Measurements from ENCODE around the gene CBY1. TPM values are rescaled to one million over a fixed set of nuclear protein-coding genes. Genes with fewer than 3 reads are reported as not detected.

CBY1 gene
- total and polyA plus RNA-seq, 9 of the 15 experiments (the other 6 are each of a cell fraction or from before 2014, with no cell fraction given), result 5.7 to 19.7 (median 10.8) TPM

DNA sequence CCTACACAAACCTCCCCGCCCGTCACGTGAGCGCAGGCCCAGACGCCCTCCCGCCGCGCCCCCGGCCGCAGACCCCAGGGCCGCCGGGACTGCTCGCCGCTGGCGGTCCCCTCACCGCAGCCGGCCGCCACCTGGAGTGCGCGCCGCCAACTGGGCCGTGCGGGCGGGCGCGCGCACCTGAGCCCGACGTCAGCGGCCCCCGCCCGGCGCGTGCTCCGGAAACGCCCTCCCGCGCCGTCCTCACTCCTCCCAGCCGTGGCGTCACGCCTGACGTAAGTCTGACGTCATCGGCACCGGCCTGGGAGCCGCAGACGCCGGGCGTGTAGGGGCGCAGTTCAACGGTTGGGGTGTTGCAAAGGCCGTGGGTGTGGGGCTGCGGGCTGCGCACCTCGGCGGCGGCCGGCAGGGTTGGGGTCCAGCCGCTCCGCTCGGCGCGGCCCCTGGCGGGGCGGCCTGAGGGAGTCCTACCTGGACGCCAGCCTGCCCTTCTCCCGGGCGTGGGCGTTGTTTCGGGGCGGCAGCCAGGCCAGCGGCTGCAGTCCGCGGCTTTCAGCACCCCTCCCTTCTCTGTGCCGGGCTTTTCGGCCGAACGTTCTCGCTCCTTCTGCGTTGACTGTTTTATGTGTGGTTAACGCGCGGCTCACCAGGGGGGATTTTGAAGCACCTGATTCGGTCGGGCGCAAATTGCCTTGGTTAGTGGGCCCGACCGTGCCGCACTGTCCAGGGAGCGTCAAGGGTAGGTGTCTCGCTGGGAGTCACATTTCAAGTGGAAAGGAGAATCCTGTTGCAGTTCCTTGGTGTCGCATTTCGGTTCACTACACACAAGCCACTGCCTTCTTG, 44.6 kb downstream of the CBY1 start, which contains the start of gene JOSD1 (continued):
- TF ChIP-seq, protein P1, sequence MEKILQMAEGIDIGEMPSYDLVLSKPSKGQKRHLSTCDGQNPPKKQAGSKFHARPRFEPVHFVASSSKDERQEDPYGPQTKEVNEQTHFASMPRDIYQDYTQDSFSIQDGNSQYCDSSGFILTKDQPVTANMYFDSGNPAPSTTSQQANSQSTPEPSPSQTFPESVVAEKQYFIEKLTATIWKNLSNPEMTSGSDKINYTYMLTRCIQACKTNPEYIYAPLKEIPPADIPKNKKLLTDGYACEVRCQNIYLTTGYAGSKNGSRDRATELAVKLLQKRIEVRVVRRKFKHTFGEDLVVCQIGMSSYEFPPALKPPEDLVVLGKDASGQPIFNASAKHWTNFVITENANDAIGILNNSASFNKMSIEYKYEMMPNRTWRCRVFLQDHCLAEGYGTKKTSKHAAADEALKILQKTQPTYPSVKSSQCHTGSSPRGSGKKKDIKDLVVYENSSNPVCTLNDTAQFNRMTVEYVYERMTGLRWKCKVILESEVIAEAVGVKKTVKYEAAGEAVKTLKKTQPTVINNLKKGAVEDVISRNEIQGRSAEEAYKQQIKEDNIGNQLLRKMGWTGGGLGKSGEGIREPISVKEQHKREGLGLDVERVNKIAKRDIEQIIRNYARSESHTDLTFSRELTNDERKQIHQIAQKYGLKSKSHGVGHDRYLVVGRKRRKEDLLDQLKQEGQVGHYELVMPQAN (IDR thresholded peaks at IDR 0.05; ENCODE audit: borderline replicate concordance), result no peak
- TF ChIP-seq DDX20 (tag; IDR thresholded peaks at IDR 0.05; ENCODE audit: low read depth), result no peak
- TF ChIP-seq RUNX1 (IDR thresholded peaks at IDR 0.05; ENCODE audit: low read depth), result no peak
- TF ChIP-seq STAT5A (IDR thresholded peaks at IDR 0.05; ENCODE audit: borderline replicate concordance, low read length), result no peak
- 0 out of 2 replicates have a peak, but pooled peaks have one; percentile 64 for TF ChIP-seq ZNF175 (CRISPR knock-in tag; IDR thresholded peaks at IDR 0.05; ENCODE audit: low read depth)
- TF ChIP-seq GATAD2B (IDR thresholded peaks at IDR 0.05; ENCODE audit: borderline replicate concordance), result peak; percentile 85; the same call in 1 of the 2 replicates
- no peak for TF ChIP-seq CBX3 (IDR thresholded peaks at IDR 0.05; ENCODE audit: borderline replicate concordance in 1 of 2, low read length in 2 of 2)
- TF ChIP-seq, protein P2, sequence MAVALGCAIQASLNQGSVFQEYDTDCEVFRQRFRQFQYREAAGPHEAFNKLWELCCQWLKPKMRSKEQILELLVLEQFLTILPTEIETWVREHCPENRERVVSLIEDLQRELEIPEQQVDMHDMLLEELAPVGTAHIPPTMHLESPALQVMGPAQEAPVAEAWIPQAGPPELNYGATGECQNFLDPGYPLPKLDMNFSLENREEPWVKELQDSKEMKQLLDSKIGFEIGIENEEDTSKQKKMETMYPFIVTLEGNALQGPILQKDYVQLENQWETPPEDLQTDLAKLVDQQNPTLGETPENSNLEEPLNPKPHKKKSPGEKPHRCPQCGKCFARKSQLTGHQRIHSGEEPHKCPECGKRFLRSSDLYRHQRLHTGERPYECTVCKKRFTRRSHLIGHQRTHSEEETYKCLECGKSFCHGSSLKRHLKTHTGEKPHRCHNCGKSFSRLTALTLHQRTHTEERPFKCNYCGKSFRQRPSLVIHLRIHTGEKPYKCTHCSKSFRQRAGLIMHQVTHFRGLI (CRISPR knock-in tag; IDR thresholded peaks at IDR 0.05), result no peak
- no peak for TF ChIP-seq HEY1 (CRISPR knock-in tag; IDR thresholded peaks at IDR 0.05; ENCODE audit: borderline replicate concordance)
- TF ChIP-seq ZNF584 (CRISPR knock-in tag; IDR thresholded peaks at IDR 0.05; ENCODE audit: low read depth), result 0 out of 2 replicates have a peak, but pooled peaks have one; percentile 56
- no peak for TF ChIP-seq RBM34 (IDR thresholded peaks at IDR 0.05; ENCODE audit: borderline replicate concordance, insufficient read depth, low read length)
- no peak for TF ChIP-seq FOXJ3 (CRISPR knock-in tag; IDR thresholded peaks at IDR 0.05)
- no peak for TF ChIP-seq SNIP1 (IDR thresholded peaks at IDR 0.05; ENCODE audit: low read depth)
